Midbrain (tissue), 1 donor: ENCODE measurements around the gene SFTPA2.
"Not testable (repeated sequence)": the region's sequence is repeated elsewhere in the genome, so short reads cannot be mapped to it uniquely, and the experiment has no call there.

Experiments
- DNase-seq: peaks from one replicate; lab custom pipeline; 2025; lab: John Stamatoyannopoulos, UW

SFTPA2 gene

GRCh38 chr10:79560160-79560709 lies at the start of gene SFTPA2:
TSS of gene SFTPA2 (minus strand) at chr10:79560407. CDS start at chr10:79559483, 924 bp downstream.
- DNase-seq = no peak

DNA sequence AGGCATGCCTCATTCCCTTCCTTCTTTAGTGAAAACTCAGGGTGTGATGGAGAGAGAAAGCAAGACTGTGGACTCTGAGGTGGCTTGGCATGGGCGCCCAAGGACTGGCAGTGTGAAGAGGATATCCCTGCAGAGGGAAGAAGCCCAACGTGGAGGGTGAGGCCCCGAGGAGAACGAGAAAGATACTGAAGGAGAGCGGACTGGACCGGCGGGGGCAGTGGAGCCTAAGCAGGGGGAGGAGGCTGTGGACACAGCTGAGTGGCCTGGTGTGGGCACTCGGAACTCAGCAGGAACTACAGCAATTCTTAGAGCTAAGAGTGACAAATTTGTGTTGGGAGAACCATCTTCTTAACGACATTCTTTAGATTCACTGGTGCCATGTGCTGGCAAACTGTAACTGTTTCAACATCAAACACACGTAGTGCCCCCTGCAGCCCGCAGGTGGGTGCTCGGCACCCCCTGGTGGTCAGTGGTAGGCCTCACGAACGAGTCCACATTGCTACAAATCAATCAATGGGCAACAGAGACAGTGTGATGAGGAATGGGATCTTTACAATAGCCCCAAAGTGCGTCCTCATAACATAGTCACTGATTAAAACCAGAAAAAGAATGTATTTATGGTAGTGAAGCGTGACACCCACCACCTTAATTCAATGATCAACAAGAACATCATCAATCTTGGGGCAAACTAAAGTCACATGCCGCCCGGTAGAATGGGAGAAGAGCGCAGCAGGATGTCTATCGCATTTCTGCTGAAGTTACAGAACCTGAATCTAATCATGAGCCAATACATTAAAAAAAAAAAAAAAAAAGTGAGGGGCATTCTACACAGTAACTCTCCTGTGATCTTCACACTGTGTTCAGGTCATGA lies 48.5 kb upstream of the SFTPA2 start:
- no peak for DNase-seq

DNA sequence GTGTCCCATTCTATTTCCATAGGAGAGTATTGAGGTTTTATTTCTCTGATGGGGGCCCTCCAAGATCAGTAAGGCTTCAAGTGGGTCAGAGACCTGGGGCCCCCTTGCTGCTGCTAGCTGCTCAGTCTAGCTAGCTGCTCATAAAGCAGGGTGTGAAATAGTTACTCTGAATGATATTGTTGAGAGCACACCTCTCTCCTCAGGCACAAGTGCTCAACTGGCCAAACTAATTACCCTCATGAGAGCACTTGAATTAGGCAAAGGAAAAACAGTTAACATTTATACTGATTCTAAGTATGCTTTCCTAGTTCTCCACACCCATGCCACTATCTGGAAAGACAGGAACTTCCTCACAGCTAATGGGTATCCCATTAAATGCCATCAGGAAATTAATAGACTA lies 45.1 kb upstream of the SFTPA2 start:
- DNase-seq = no peak

DNA sequence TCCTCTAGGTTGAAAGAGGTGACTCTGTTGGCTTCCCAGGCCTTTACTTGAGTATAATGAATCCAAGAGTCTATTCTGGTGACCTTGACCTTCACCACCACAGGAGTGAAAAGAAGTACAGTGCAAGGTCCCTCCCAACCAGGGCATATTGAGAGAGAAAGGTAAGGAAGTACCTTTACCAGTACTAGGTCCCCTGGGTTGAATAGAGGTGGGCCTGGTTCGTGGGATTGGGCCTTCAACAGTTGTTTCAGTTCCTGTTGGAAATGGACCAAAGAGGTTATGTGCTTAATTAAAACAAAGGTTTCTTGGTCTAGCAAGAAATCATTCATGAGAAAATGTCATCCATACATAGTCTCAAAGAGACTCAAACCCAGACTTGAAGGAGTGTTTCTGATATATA lies 44.1 kb upstream of the SFTPA2 start:
- no peak for DNase-seq

DNA sequence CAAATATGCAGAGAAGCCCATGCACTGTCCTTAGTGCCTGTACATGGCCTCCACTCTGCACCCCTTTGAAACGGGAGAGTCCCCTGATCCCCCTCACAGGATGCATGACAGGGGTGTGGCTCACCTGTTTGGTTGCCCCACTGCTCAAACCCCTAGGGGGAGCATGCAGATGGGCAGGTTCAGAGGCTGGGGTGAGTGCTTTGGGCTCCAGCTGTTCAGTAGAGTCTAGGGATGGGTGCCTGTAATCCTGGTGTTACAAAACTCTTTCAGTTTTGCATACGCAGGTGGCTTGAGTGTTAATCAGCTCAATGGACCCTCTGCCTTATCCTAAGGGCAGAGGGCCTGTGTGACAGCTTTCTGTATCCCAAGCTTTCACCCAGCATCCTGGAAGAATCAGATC lies 42.7 kb upstream of the SFTPA2 start:
- DNase-seq = no peak

GRCh38 chr10:79601939-79602338 lies 41.7 kb upstream of the SFTPA2 start:
- DNase-seq = no peak

- not testable (repeated sequence) for DNase-seq
Measured at GRCh38 chr10:79599644-79600043, 39.4 kb upstream of the SFTPA2 start.

GRCh38 chr10:79595510-79595909 lies 35.3 kb upstream of the SFTPA2 start:
- no peak for DNase-seq

DNA sequence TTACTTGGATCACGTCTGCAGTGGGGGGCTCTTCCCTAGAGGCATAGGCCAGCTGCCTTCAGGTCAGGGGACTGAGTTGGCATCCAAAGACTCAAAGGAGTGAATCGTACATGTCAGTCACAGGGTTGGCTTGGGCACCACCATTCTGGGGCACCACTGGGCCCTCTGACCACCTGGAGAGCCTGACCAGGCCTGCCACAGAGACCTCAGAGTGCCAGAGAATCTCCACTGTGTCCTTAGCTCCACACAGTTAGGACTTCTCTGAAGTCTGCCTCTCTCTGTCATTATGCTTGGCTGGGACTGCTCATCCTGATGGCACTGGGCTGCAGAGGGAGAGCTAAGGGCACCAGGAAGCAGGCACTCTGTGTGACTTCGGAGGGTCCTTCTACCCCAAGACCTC lies 34.4 kb upstream of the SFTPA2 start:
- DNase-seq = not testable (repeated sequence)

GRCh38 chr10:79593377-79593776 lies 33.2 kb upstream of the SFTPA2 start:
- DNase-seq = no peak

GRCh38 chr10:79588800-79589199 lies 28.6 kb upstream of the SFTPA2 start:
- no peak for DNase-seq

DNA sequence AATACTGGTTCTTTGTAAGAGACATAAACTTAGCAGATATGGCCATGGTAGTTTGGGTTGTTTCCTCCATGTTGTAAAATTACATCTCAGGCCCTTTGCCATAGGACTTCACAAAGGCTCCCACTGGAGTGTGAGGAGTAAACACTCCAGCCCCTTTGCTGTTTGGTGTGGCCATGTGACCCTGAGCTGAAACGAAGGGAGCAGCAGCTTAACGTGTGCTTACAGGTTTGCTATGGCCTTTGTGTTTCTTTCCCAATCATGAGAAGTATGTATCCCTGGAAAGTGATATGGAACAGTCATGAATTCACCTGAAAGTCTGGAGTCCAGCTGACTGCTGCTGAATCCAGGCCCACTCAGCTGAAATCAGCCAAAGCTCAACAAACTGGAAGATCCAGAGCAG lies 26.7 kb upstream of the SFTPA2 start:
- no peak for DNase-seq

DNA sequence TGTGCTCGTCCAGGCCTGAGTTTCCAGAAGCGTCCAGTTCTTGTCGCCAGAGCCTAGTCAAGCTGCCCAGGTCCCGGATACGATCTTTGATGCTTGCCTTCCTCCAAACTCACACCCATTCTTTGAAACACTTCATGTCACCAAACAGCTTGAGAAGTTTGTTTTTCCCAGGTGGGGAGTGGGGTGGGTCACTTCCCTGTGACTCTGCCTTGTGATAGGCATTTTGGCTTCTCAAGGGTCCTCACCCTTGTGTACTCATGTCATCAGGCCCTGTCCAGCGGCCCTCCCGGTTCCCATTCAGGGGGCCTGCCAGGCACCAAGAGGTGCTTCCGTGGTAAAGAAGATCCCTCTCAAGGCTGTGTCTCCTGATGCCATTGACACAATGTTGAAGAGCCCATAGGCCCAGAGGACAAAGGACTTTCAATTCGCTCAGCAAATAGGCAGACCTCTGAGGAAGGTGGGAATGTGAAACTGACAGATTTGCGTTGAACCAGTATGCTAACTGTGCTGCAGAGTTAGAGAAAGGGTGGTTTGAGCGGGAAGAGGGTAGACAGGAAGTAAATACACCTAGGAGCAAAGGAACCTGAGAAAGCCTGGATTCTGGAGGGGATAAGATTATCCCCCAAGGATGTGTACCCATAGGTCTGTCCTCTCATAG lies 25.8 kb upstream of the SFTPA2 start:
- no peak for DNase-seq

DNA sequence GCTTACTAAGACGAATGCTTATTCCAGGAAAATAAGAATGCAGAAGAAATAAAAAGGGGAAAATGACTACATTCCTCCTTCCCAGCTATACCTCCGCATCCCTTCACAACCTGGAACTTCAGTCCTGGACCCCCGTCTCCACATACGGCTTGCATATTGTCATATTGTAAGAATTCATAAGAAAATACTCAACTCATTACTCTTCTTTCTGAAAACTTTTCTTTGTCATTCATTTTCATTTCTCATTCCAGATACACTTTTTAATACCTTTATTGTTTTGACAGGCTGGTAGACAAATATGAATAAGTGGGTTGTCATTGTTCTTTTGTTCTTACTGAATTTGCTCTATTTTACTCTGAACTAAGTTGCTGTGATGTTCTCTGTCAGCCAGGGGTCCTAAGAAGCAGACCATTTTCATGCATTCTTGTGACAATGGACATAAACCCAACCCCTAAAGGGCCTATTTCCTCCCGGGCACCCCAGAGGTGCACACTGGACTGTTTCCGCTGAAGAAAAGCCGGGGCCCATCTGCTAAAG lies 23.3 kb upstream of the SFTPA2 start:
- DNase-seq = no peak

GRCh38 chr10:79582954-79583353 lies 22.7 kb upstream of the SFTPA2 start:
- DNase-seq = not testable (repeated sequence)

GRCh38 chr10:79582096-79582495 lies 21.9 kb upstream of the SFTPA2 start:
- DNase-seq = no peak

DNA sequence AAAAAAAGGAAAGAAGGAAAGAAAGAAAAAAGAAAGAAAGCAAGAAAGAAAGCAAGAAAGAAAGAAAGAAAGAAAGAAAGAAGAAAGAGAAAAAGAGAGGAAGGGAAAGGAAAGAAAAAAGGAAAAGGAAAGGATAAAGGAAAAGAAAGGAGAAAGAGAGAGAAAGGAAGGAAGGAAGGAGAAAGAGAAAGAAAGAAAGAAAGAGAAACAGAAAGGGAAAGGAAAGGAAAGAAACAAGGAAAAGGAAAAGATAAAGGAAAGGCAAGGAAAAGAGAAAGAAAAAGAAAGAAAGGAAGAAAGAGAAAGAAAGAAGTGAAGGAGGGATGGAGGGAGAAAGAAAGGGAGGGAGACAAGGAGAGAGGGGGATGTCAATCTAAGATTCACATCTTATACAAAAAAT lies 20.8 kb upstream of the SFTPA2 start:
- no peak for DNase-seq

GRCh38 chr10:79579361-79579760 lies 19.2 kb upstream of the SFTPA2 start:
- DNase-seq = no peak

- DNase-seq = not testable (repeated sequence)
Measured at GRCh38 chr10:79570624-79571023, 10.4 kb upstream of the SFTPA2 start.

DNA sequence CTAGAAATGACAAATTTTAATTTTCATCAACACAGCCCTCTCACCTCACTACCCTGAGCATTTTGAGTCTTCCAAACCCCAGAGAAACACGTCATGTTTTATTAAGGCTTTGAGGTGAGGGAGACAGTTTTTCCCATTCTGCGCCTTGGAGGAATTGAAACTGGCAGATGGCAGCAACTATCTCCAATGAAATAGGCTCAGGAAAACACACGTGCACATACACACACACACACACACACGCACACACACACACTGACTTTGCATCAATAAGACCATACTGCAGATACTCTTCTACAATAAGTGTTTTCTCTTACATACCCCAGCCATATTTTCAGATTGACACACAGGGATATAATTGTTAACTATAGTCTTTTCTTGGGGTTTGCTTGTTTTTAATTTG lies 3.2 kb upstream of the SFTPA2 start:
- no peak for DNase-seq

DNA sequence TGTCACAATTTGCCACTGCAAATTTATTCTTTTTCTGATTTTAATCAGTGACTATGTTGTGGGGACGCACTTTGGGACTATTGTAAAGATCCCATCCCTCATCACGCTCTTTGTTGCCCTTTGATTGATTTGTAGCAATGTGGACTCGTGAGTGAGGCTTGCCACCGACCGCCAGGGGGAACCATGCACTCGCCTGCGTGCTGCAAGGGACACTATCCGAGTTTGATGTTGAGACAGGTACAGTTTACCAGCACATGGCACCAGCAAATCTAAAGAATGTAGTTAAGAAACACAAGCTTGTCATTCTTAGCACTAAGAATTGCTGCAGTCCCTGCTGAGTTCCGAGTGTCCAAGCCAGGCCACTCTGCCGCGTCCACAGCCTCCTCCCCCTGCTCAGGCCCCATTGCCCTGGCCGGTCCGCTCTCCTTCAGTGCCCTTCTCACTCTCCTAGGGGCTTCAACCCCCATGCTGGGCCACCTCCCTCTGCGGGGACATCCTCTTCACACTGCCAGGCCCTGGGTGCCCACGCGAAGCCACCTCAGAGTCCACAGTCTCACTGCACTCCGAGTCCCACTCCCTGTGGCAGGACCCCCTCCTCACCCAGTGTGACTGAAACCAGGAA lies 2.0 kb upstream of the SFTPA2 start:
- peak; percentile 55 for DNase-seq

DNA sequence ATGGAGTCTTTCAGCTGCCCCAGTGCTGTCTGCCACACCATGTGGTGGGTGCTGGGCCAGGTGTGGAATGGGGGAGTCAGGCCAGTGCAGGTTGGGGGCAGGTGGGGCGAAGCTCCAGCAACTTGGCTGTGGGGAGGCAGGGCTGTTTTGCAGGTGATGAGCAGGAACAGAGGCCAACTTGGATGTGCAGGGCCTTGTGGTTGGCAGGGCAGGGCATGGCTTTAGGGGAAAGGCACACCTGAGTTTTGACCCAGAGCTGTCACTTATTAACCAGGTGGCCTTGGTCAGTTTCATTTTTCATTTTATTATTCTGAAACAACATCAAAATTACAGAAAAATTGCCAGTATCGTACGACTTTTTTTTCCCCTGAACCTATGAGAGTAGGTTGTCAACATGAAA lies 1.1 kb upstream of the SFTPA2 start:
- no peak for DNase-seq
